Tibial nerve (tissue), 4 donors: ENCODE data around the gene PRSS48. TPM values are rescaled to one million over a fixed set of nuclear protein-coding genes. Genes with fewer than 3 reads are reported as not detected.

Experiments
- DNase-seq, 2 donors: peaks; one replicate each; pipeline ENCODE4 v3.0.0-alpha.2; 2019; ENCODE audit warnings: low spot score in 2 of 2
- H3K27ac ChIP-seq, 4 donors: fragments of 200-600 bp; sonication (generic) in 3 of 4; one replicate each; pipeline ENCODE4 v1.5.1; 2017 to 2019; ENCODE audit warnings: mild to moderate bottlenecking in 1 of 4
- H3K27me3 ChIP-seq, 2 donors: fragments of 200-600 bp; sonication (generic) in 1 of 2; one replicate each; pipeline versions ENCODE4 v1.5.1 to v1.6.0; 2017 to 2019
- H3K36me3 ChIP-seq, 3 donors: fragments of 200-600 bp; sonication (generic); one replicate each; pipeline ENCODE4 v1.5.1; 2018 to 2019
- H3K4me1 ChIP-seq, 4 donors: fragments of 200-600 bp; sonication (generic) in 3 of 4; one replicate each; pipeline ENCODE4 v1.5.1; 2017 to 2019
- H3K4me3 ChIP-seq, 4 donors: fragments of 200-600 bp; sonication (generic) in 3 of 4; one replicate each; pipeline ENCODE4 v1.5.1; 2017 to 2019; ENCODE audit warnings: mild to moderate bottlenecking in 1 of 4, moderate library complexity in 1 of 4
- H3K9me3 ChIP-seq, 4 donors: fragments of 200-600 bp; sonication (generic) in 3 of 4; one replicate each; pipeline ENCODE4 v1.5.1; 2017 to 2019
- EP300 ChIP-seq, 2 donors: sonication (generic); formaldehyde crosslinking; IDR thresholded peaks; one replicate each; pipeline ENCODE4 v1.6.1; 2017; ENCODE audit warnings: antibody characterized with exemption in 2 of 2, mild to moderate bottlenecking in 1 of 2
- POLR2A ChIP-seq, 2 donors: fragments of 450-650 bp; IDR thresholded peaks; one replicate each; pipeline ENCODE4 v1.6.1; 2017; ENCODE audit warnings: antibody characterized with exemption in 2 of 2, mild to moderate bottlenecking in 2 of 2, moderate library complexity in 2 of 2
- WGBS, 2 donors: methylation state at CpG; one replicate each; pipeline ENCODE4 v1.1.5; 2018; 5-methylcytosine and 5-hydroxymethylcytosine counted together
- total RNA-seq, 4 donors: library from RNA; depleted of rRNA; stranded (reverse); fragments of >200 nt; gene quantifications; one replicate each; pipeline ENCODE4 v1.1.0, GENCODE V29; 2016
- TF ChIP-seq, protein P1 (sequence below), 5 experiments: fragments of 200-600 bp in 3 of 5; fragments of 450-650 bp in 2 of 5; sonication (generic) in 3 of 5; IDR thresholded peaks; one replicate each; pipeline ENCODE4 v1.5.1; 2016 to 2019; ENCODE audit warnings: antibody characterized with exemption in 5 of 5, mild to moderate bottlenecking in 3 of 5, moderate library complexity in 2 of 5

Gene PRSS48
- total RNA-seq, 4 donors from 2014 or later: not detected

DNA sequence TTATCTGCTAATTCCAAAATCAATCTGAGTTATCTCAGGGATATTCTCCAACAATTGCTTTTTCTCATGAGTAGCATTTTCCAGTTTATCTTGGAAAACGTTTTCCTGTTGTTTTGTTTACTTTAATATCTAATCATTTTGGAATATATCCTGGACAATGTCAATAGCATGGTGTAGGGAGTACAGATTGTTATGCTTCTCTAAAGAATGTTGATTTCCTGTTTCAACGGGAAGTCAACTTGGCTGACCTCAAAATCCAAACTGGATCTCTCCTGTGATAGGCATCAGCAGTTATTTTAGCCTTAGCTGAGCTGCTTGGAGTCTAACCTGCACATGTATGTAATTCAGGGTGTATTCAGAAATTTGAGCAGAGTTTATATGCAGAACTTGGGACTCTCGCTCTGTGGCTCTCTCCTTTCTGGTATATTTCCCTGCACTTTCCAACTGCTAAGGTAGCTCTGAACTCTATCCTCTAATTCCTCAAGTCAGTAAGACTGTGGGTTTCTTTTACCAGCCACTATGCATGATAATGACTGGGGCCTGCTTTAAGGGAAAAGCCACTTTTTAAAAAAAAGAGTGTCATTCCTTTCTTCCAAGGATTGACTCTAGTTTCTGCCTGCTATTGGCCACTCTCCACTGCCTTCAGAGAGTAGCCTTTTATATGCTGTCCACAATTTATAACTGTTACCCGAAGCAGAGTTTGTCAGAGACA lies 7.7 kb downstream of the PRSS48 start:
- Histone ChIP-seq H3K27me3 (no peaks in the 10 kb centered on the region), H3K4me1 (peaks cover 0 to 7% (median 0%) of the 10 kb centered on the region in 4 donors), H3K27ac (no peak overlapping the region), H3K36me3 (peaks cover 0 to 3% (median 0%) of the 10 kb centered on the region in 3 donors), H3K9me3 (peaks cover 0 to 12% (median 0%) of the 10 kb centered on the region in 4 donors), H3K4me3 (no peak overlapping the region)
- WGBS, 2 donors: 44 to 45% methylated on average over 4 of the region's 4 CpGs
- TF ChIP-seq POLR2A (IDR thresholded peaks at IDR 0.05): no peak
- TF ChIP-seq, protein P1, sequence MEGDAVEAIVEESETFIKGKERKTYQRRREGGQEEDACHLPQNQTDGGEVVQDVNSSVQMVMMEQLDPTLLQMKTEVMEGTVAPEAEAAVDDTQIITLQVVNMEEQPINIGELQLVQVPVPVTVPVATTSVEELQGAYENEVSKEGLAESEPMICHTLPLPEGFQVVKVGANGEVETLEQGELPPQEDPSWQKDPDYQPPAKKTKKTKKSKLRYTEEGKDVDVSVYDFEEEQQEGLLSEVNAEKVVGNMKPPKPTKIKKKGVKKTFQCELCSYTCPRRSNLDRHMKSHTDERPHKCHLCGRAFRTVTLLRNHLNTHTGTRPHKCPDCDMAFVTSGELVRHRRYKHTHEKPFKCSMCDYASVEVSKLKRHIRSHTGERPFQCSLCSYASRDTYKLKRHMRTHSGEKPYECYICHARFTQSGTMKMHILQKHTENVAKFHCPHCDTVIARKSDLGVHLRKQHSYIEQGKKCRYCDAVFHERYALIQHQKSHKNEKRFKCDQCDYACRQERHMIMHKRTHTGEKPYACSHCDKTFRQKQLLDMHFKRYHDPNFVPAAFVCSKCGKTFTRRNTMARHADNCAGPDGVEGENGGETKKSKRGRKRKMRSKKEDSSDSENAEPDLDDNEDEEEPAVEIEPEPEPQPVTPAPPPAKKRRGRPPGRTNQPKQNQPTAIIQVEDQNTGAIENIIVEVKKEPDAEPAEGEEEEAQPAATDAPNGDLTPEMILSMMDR (IDR thresholded peaks at IDR 0.05): no peak
- TF ChIP-seq EP300 (IDR thresholded peaks at IDR 0.05): no peak
- DNase-seq: no peak

DNA sequence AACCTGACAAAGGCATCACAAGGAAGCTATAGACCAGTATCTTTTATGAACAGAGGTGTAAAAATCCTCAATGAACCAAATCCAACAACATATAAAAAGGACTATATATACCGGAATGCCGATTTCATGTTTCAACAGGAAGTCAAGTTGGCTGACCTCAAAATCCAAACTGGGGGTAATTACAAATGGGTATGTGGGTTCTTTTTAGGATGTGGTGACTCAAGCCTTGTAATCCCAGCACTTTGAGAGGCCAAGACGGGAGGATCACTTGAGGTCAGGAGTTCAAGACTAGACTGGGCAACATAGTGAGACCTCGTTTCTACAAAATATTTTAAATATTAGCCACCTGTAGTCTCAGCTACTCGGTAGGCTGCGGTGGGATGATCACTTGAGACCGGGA lies 10.4 kb downstream of the PRSS48 start:
- H3K4me3 ChIP-seq: no peak overlapping the region
- H3K9me3 ChIP-seq: peaks cover 0 to 12% (median 0%) of the 10 kb centered on the region in 4 donors
- TF ChIP-seq EP300 (IDR thresholded peaks at IDR 0.05): no peak
- no peak for TF ChIP-seq POLR2A (IDR thresholded peaks at IDR 0.05)
- TF ChIP-seq, protein P1 (IDR thresholded peaks at IDR 0.05): no peak
- H3K27ac ChIP-seq: peak overlapping the region in 2 of 4 donors; percentile 11 to 32
- 80 to 82% methylated on average over 7 of the region's 7 CpGs for WGBS, 2 donors
- H3K4me1 ChIP-seq: no peaks in the 10 kb centered on the region
- peaks cover 0 to 11% (median 0%) of the 10 kb centered on the region in 3 donors for H3K36me3 ChIP-seq
- H3K27me3 ChIP-seq: no peaks in the 10 kb centered on the region
- DNase-seq: no peak

DNA sequence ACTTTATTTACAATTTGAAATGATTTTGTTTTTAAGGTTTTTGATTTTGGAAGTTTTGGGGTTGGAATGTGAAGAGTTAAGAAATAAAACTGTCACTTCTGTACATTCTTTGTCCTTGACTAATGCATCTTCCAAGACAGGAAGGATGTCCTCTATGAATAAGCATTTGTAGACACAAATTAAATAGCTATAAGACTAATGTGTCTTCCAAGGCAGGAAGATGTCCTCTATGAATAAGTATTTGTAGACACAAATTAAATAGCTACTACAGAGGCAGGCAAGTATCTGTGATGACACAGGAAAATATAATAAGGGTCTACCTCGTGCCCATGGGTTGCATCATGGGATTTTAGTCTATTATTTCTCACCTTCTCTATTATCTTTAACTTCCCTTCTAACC lies 14.5 kb downstream of the PRSS48 start:
- no peak overlapping the region for H3K27ac ChIP-seq
- no peak for TF ChIP-seq EP300 (IDR thresholded peaks at IDR 0.05)
- 40 to 51% methylated on average over 1 of the region's 1 CpG for WGBS, 2 donors

DNA sequence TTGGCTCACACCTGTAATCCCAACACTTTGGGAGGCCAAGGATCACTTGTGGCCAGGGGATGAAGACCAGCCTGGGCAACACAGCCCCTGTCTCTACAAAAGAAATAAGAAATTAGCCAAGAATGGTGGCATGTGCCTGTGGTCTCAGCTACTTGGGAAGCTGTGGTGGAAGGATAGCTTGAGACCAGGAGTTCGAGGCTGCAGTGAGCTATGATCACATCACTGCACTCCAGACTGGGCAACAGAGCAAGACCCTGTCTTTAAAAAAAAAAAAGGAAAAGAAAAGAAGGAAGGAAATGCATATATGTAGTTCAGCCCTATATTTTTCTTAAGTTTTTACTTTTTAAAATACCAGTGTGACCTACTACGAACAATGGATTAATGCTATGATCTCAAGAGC lies 15.1 kb downstream of the PRSS48 start:
- Histone ChIP-seq H3K4me1 (peaks cover 0 to 11% (median 6%) of the 10 kb centered on the region in 4 donors), H3K36me3 (peaks cover 0 to 11% (median 0%) of the 10 kb centered on the region in 3 donors), H3K9me3 (no peaks in the 10 kb centered on the region), H3K4me3 (no peak overlapping the region), H3K27ac (no peak overlapping the region), H3K27me3 (no peaks in the 10 kb centered on the region)
- DNase-seq: no peak
- 98 to 100% methylated on average over 2 of the region's 2 CpGs for WGBS, 2 donors
- TF ChIP-seq POLR2A (IDR thresholded peaks at IDR 0.05) (no peak), EP300 (IDR thresholded peaks at IDR 0.05) (no peak)
- TF ChIP-seq, protein P1 (IDR thresholded peaks at IDR 0.05): no peak

More for the DNA sequence above, 14.5 kb downstream of the PRSS48 start:
- H3K4me1 ChIP-seq: peaks cover 0 to 6% (median 4%) of the 10 kb centered on the region in 4 donors
- no peak overlapping the region for H3K4me3 ChIP-seq
- DNase-seq: no peak
- no peaks in the 10 kb centered on the region for H3K9me3 ChIP-seq
- peaks cover 0 to 11% (median 0%) of the 10 kb centered on the region in 3 donors for H3K36me3 ChIP-seq
- no peaks in the 10 kb centered on the region for H3K27me3 ChIP-seq

DNA sequence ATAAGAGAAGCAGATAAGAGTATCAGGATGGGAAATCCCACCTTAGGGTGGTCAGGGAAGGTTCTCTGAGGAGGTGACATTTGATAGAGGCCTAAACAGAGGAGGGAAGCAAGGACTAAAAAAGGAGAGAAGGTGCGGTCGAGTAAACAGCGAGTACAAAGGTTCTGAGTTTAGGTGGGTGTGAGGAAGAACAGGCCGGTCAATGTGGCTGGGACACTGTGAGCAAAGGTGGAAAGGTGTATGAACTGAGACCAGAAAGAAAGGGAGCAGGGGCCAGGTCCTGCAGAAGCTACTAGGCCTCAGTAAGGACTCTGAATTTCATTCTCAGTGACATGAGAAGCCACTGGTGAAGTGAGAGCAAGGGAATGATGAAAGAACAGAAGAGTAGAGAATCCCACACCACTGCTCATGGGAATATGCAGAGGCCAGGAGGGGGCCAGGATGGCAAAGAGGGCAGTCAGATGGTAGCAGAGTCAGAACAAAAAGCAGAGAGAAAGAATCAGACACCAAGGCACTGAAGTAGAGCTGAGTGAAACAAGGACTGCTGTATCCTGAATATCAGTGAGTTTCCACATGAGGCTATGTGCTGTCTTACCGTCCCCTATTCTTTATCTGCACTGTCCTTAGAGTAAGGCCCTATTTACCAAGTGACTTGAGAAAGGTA lies 18.0 kb downstream of the PRSS48 start:
- no peak overlapping the region for H3K4me3 ChIP-seq
- 90 to 91% methylated on average over 5 of the region's 5 CpGs for WGBS, 2 donors
- H3K27me3 ChIP-seq: no peaks in the 10 kb centered on the region
- peaks cover 0 to 18% (median 6%) of the 10 kb centered on the region in 4 donors for H3K4me1 ChIP-seq
- H3K9me3 ChIP-seq: no peaks in the 10 kb centered on the region
- DNase-seq: no peak
- H3K36me3 ChIP-seq: peaks cover 0 to 5% (median 0%) of the 10 kb centered on the region in 3 donors
- TF ChIP-seq EP300 (IDR thresholded peaks at IDR 0.05) (no peak), POLR2A (IDR thresholded peaks at IDR 0.05) (no peak)
- TF ChIP-seq, protein P1 (IDR thresholded peaks at IDR 0.05): no peak
- H3K27ac ChIP-seq: no peak overlapping the region
